Gastroesophageal sphincter (tissue), 3 donors: ENCODE results near the gene C2orf76.

Source experiments
- EP300 ChIP-seq: sonication (generic); formaldehyde crosslinking; IDR thresholded peaks from one replicate; pipeline ENCODE4 v1.6.1; 2017; ENCODE audit warnings: antibody characterized with exemption, mild to moderate bottlenecking
- POLR2AphosphoS5 ChIP-seq: sonication (generic); formaldehyde crosslinking; IDR thresholded peaks from one replicate; pipeline ENCODE4 v1.6.1; 2017; ENCODE audit warnings: antibody characterized with exemption
- TF ChIP-seq, protein P1 (sequence below), 4 experiments: fragments of 200-600 bp in 2 of 4; fragments of 450-650 bp in 2 of 4; sonication (generic) in 1 of 4; IDR thresholded peaks; one replicate each; pipeline ENCODE4 v1.5.1; 2017 to 2019; ENCODE audit warnings: antibody characterized with exemption in 4 of 4, mild to moderate bottlenecking in 2 of 4, moderate library complexity in 2 of 4

DNA sequence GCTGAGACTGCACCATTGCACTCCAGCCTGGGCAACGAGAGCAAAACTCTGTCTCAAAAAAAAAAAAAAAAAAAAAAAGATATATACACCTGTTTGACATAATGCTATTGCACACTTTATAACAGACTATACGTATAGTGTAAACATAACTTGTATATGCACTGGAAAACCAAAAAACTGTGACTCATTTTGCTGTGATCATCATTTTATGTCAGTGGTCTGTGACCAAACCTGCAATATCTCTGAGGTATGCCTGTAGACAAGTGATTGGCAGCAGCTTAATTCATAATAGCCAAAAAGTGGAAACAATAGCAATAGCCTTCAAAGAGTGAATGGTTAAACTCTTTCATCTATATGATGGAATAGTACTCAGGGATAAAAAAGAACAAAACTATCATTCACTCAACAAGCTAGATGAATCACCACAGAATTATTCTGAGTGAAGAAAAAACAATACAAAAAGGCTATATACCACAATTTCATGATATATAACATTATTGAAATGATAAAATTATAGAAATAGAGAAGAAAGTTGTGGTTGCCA, 6.1 kb downstream of the C2orf76 start:
- TF ChIP-seq, protein P1, sequence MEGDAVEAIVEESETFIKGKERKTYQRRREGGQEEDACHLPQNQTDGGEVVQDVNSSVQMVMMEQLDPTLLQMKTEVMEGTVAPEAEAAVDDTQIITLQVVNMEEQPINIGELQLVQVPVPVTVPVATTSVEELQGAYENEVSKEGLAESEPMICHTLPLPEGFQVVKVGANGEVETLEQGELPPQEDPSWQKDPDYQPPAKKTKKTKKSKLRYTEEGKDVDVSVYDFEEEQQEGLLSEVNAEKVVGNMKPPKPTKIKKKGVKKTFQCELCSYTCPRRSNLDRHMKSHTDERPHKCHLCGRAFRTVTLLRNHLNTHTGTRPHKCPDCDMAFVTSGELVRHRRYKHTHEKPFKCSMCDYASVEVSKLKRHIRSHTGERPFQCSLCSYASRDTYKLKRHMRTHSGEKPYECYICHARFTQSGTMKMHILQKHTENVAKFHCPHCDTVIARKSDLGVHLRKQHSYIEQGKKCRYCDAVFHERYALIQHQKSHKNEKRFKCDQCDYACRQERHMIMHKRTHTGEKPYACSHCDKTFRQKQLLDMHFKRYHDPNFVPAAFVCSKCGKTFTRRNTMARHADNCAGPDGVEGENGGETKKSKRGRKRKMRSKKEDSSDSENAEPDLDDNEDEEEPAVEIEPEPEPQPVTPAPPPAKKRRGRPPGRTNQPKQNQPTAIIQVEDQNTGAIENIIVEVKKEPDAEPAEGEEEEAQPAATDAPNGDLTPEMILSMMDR (IDR thresholded peaks at IDR 0.05) = no peak
- no peak for TF ChIP-seq EP300
- TF ChIP-seq POLR2AphosphoS5 = no peak
